Central memory CD8-positive, alpha-beta T cell (primary cell): ENCODE results near the gene RUNX3.

ENCODE experiments used
- ATAC-seq: fragments of 150-1000 bp; cut with Tn5 transposase; replicated peaks from 2 replicates; pipeline ENCODE4 v1.10.0; 2022; ENCODE audit warnings: mild to moderate bottlenecking, moderate FRiP score, moderate number of reproducible peaks; ENCODE audit not compliant: poor library complexity, severe bottlenecking; ENCODE audit errors: extremely low read depth
- DNase-seq, 2 donors: peaks; one replicate each; pipeline ENCODE4 v3.0.0; 2021; ENCODE audit warnings: low spot score in 2 of 2
- H3K27ac Mint-ChIP-seq: one replicate; pipeline ENCODE4 v1.8.0; 2022; ENCODE audit warnings: low read depth, mild to moderate bottlenecking, moderate library complexity, mixed read lengths
- H3K27me3 Mint-ChIP-seq: one replicate; pipeline ENCODE4 v1.8.0; 2022; ENCODE audit warnings: mixed read lengths
- H3K36me3 Mint-ChIP-seq: one replicate; pipeline ENCODE4 v1.8.0; 2022; ENCODE audit warnings: mild to moderate bottlenecking, moderate library complexity, mixed read lengths; ENCODE audit not compliant: insufficient read depth
- H3K4me1 Mint-ChIP-seq: one replicate; pipeline ENCODE4 v1.8.0; 2022; ENCODE audit warnings: mixed read lengths
- H3K4me3 Mint-ChIP-seq: one replicate; pipeline ENCODE4 v1.8.0; 2022; ENCODE audit warnings: mild to moderate bottlenecking, moderate library complexity, mixed read lengths
- H3K9me3 Mint-ChIP-seq: one replicate; pipeline ENCODE4 v1.8.0; 2022; ENCODE audit warnings: mixed read lengths

Gene RUNX3

DNA sequence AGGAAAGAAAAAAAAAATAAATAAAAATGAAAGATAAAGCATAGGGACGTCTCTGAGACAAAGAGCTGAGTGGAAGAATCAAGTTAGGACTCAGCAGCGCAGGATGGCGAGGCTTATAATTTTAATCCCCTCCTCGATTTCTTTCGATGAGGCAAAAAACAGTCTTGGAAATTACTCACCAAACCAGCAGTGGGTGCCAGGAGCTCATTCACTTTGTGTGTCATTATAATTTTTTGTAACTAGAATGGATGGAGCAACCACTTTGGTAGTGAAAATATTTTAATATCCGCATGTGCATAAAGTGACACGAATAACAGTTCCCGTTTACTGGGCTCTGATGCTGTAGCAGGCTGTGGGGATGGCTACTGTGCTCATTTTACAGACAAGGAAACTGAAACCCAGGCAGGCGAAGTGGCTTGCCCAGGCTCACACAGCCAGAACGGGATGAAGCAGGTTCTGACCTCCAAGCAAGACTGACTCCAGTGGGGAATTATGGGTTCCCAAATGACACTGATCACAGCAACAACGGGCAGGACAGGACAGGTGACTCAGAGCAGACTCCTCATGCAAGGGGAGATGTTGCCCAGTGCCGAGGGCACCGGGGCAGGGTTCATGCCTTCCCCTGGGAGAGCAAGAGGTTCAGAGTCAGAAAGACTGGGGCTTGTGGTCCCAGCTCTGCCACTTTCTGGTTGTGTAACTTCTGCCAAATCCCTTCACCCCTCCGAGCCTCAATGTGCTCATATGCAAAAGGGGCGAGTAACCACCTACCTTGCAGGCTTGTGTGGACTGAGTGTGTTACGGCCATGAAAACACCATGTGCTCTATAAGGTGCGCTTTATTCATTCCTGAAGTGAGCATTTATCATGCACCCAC is 63.6 kb downstream of the RUNX3 start:
- Mint-ChIP-seq H3K27me3 (no peaks in the 10 kb centered on the region), H3K4me1 (peaks cover 35% of the 10 kb centered on the region), H3K9me3 (no peaks in the 10 kb centered on the region), H3K36me3 (peaks cover 2% of the 10 kb centered on the region), H3K27ac (peak overlapping the region; percentile 74), H3K4me3 (no peak overlapping the region)
- peak in 1 of 2 donors; percentile 8 for DNase-seq
- ATAC-seq: no peak

DNA sequence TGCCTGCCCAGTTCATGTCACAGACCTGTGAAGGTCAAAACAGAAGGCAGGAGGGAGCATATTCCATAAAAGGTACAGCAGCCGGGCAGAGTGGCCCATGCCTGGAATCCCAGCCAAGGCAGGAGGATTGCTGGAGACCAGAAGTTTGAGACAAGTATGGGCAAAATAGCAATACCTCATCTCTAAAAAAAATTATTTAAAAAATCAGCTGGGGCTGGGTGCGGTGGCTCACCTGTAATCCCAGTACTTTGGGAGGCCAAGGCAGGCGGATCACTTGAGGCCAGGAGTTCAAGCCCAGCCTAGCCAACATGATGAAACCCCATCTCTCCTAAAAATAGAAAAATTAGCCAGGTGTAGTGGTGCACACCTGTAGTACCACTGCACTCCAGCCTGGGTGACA is 64.5 kb downstream of the RUNX3 start:
- H3K4me1 Mint-ChIP-seq: peaks cover 28% of the 10 kb centered on the region
- DNase-seq: no peak
- no peak overlapping the region for H3K4me3 Mint-ChIP-seq
- no peaks in the 10 kb centered on the region for H3K9me3 Mint-ChIP-seq
- H3K27ac Mint-ChIP-seq: peak overlapping the region; percentile 74
- peaks cover 2% of the 10 kb centered on the region for H3K36me3 Mint-ChIP-seq
- no peaks in the 10 kb centered on the region for H3K27me3 Mint-ChIP-seq
- ATAC-seq: no peak

DNA sequence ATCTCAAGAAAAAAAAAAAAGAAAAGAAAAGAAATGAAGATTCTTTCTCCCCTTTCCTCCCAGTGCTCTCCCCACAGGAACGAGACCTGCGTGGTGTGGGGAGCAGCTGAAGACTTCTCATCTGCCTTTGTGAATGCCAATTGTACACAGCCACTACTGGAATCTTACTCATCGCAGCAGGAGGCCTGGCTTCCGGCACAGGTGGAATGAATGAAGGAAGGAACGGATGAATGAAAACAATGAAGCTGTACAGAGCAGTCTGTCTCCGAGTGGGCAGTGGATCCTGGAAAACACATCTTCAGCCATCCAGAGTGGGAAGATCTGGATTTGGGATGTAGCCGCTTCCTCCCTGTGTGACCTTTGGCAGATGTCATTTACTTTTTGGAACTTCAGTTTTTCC is 64.9 kb downstream of the RUNX3 start:
- H3K36me3 Mint-ChIP-seq: peaks cover 2% of the 10 kb centered on the region
- H3K9me3 Mint-ChIP-seq: no peaks in the 10 kb centered on the region
- ATAC-seq (no peak), DNase-seq (no peak)
- H3K27me3 Mint-ChIP-seq: no peaks in the 10 kb centered on the region
- no peak overlapping the region for H3K4me3 Mint-ChIP-seq
- H3K4me1 Mint-ChIP-seq: peaks cover 28% of the 10 kb centered on the region
- no peak overlapping the region for H3K27ac Mint-ChIP-seq

DNA sequence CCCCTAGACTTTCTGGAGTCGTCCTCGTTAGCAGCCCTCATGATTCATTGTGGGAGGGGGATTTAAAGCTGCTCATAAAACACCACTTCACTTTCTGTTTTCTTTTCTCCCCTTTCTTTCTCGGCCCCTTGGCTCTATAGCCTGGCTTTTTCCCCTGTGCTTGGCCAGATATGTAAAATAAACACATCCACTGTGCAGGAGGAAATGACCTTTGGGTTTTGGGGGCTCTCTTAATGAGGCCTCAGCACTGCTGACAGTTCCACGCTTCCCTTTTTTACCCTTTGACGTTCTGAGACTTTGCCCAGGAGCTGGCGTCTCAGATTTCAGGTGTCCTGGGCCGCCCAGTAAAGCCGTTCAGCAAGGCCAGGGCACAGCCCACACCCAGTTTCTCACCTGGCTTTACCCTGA is 65.7 kb downstream of the RUNX3 start:
- ATAC-seq (no peak), DNase-seq (peak in 1 of 2 donors; percentile 3)
- Mint-ChIP-seq H3K9me3 (no peaks in the 10 kb centered on the region), H3K4me1 (peaks cover 28% of the 10 kb centered on the region), H3K4me3 (no peak overlapping the region), H3K27ac (no peak overlapping the region), H3K36me3 (peaks cover 2% of the 10 kb centered on the region), H3K27me3 (no peaks in the 10 kb centered on the region)

DNA sequence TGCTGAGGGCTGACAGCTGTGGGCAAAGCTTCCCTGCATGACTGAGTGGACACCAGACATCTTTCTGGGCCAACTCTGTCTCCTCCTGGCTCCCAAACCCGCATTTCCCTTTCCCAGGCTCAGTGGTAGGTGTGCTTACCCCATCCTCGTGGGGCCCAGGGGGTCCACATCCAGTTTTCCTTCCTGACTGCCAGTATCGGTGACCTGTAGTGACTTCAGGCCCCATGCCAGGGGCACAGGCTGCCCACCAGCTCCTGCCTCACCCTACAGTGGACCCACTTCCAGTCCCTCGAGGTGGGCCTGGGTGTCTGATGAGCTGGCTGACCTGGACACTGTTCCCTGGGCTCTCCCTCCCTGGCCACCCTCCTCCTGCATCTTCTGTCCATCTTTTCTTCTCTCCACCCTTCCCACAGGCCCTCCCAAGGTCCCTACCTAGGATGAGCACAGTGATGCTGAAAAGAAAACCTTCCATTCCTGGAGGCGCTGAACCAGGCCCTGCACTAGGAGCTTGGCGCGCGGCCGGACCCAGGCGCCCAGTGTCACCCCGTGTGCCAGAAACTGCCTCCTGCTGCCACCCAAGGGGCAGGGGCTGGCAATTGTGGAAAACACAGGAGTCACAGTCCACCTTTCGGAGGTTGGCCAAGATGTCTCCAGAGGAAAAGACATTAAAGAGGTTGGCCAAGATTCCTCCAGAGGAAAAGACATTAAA is 67.1 kb downstream of the RUNX3 start:
- Mint-ChIP-seq H3K27me3 (no peaks in the 10 kb centered on the region), H3K4me3 (no peak overlapping the region), H3K27ac (peak overlapping the region; percentile 29), H3K9me3 (no peaks in the 10 kb centered on the region), H3K36me3 (peaks cover 2% of the 10 kb centered on the region), H3K4me1 (peaks cover 29% of the 10 kb centered on the region)
- DNase-seq (peak in 1 of 2 donors; percentile 4), ATAC-seq (no peak)

DNA sequence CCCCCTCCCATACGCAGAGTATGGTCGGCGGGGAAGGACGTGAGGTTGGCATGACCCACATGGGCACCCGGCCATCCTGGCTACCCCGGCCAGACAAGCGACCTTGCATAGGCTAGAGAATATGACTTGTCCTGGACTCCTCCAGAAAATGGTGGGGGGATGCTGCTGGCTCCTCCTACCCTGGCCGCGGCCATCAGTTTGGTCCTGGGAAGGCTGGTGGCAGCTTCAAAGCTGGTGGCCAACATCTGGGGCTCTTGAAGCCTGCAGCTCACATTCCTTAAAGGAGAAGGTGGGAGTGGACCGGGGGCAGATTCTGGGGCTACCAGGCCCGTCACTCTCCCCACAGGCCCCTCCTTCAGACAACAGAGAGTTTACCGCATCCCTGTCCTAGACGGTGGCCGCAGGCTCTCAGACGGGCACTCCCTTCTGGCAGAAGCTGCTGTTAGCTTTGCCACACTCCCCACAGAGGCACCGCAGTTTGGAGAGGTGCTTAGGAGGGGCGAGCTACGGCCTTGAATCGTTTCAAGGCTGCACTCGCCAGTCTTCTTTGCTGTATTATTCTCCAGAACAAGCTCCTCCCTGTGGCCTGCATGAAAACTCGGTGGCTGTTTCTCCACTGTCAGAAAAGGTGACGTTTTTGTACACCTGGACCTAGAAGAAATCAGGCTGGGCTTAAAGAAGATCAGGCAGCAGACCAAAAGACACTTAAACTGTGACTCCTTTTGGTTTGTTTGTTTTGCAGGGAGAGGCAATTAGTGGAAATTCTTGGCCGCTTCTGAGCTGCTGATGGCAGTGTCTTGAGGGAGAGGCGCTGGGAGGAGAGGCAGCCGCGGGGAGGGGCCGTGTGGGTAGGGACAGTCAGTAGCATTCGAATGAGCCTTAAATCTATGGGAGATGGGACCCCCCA is 68.0 kb downstream of the RUNX3 start:
- no peak for ATAC-seq
- H3K27ac Mint-ChIP-seq: no peak overlapping the region
- peaks cover 31% of the 10 kb centered on the region for H3K4me1 Mint-ChIP-seq
- DNase-seq: peak in 1 of 2 donors; percentile 2
- H3K36me3 Mint-ChIP-seq: peaks cover 2% of the 10 kb centered on the region
- H3K27me3 Mint-ChIP-seq: no peaks in the 10 kb centered on the region
- no peak overlapping the region for H3K4me3 Mint-ChIP-seq
- no peaks in the 10 kb centered on the region for H3K9me3 Mint-ChIP-seq

DNA sequence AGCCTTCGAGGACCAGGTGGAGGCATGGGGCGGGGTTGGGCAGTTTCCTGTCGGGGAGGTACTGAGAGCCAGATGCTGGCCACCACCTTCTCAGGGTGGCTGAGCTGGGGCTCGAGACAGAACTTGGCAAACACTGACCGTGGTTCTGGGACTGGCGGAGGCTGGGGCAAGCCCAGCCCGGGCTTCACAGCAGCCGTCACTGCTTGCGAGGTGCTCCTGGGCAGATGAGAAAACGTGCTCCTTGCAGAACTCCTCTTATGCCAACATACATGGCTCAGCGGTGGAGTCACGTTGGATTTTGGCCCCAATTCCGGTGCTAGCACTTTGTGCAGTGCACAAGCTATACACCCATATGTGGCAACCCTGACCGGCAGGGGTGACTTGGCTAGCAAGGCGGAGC is 69.2 kb downstream of the RUNX3 start:
- peaks cover 42% of the 10 kb centered on the region for H3K4me1 Mint-ChIP-seq
- peaks cover 2% of the 10 kb centered on the region for H3K36me3 Mint-ChIP-seq
- ATAC-seq: no peak

DNA sequence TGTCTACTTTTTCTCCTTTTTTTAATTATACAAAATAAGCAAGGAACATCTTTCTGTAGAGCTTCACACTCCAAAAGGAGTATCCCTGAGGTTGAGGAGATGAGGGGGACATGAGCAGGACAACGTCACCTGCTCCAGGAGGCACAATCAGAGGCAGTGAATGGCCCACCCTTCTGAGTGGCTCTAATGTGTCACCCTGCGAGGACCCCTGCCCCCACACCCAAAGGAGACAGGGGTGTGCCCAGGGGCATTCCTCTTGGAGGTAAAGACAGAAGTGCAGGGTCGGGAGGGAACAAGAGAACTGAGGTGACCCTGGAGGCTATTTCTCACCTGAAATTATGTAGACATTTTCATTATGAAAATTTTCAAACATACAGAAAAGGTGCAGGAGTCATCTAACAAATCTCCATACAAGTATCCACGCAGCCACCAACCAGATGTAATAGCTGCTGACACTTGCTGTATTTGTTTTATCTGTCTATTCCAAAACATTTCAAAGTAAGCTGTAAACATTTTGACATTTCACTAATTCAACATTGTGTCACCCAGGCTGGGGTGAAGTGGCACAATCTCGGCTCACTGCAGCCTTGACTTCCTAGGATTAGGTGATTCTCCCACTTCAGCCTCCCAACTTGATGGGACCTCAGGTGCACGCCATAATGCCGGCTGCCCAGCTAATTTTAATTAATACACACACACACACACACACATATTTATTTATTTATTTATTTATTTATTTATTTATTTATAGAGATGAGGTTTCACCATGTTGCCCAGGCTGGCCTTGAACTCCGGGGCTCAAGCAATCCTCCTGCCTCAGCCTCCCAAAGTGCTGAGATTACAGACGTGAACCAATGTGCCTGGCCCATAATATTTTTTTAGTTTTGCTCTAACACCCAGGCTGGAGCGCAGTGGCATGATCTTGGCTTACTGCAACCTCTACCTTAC is 70.7 kb downstream of the RUNX3 start:
- Mint-ChIP-seq H3K36me3 (peaks cover 2% of the 10 kb centered on the region), H3K27ac (no peak overlapping the region), H3K9me3 (no peaks in the 10 kb centered on the region), H3K4me1 (peaks cover 49% of the 10 kb centered on the region), H3K27me3 (no peaks in the 10 kb centered on the region), H3K4me3 (no peak overlapping the region)
- DNase-seq: no peak
- ATAC-seq: no peak

More for the DNA sequence above, 69.2 kb downstream of the RUNX3 start:
- H3K4me3 Mint-ChIP-seq: no peak overlapping the region
- H3K27ac Mint-ChIP-seq: no peak overlapping the region
- H3K27me3 Mint-ChIP-seq: no peaks in the 10 kb centered on the region
- no peaks in the 10 kb centered on the region for H3K9me3 Mint-ChIP-seq
- DNase-seq: no peak

DNA sequence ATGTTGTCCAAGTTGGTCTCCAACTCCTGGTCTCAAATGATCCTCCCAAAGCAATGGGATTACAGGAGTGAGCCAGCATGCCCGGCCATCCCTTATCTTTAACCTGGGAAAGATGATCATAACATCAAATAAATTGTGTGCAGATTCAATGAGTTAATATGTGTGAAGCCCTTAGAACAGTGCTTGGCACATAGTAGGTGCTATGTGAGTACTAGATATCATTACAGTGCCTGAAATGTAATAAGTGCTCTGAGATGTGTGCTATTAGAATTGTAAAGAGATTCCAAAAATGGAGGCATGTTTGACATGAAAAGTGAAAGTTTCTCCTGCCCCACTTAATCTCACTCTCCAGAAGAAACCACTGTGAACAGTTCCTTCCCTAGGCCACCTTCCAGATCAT is 71.8 kb downstream of the RUNX3 start:
- DNase-seq: no peak
- peak overlapping the region; percentile 78 for H3K4me3 Mint-ChIP-seq

DNA sequence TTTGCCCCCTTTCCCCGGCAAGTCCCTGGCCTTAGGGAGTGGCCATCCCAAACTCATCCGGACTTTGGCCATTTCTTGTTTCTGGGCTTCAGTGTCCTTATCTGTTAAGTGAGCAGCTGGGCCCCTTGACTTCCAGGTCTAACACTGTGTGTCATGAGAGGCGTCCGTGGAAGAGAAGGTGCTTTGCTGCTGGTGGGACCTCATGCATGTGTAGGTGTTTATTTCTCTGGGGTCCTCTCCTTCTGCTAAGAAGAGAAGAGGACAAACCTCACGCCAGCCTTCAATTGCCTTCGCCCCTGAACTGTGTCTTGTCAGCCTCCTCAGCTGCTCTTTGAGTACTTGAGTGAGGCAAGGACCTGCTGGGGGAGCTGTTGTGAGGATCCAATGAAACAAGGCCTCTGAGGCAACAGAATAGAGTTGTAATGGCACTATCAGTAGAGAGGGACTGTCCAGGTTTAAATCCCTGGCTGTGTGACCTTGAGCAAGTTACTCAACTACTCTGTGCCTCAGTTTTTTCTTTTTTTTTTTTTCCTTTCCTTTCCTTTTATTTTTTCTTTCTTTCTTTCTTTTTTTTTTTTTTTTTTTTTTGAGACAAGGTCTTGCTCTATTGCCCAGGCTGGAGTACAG is 72.5 kb downstream of the RUNX3 start:
- DNase-seq (no peak), ATAC-seq (peak; percentile 77)
- Mint-ChIP-seq H3K36me3 (no peaks in the 10 kb centered on the region), H3K4me3 (peak overlapping the region; percentile 78), H3K9me3 (no peaks in the 10 kb centered on the region), H3K27me3 (no peaks in the 10 kb centered on the region), H3K4me1 (peaks cover 44% of the 10 kb centered on the region), H3K27ac (peak overlapping the region; percentile 86)

More for the DNA sequence above, 71.8 kb downstream of the RUNX3 start:
- Mint-ChIP-seq H3K27me3 (no peaks in the 10 kb centered on the region), H3K36me3 (peaks cover 2% of the 10 kb centered on the region), H3K4me1 (peaks cover 45% of the 10 kb centered on the region), H3K9me3 (no peaks in the 10 kb centered on the region), H3K27ac (peak overlapping the region; percentile 86)
- ATAC-seq: no peak

DNA sequence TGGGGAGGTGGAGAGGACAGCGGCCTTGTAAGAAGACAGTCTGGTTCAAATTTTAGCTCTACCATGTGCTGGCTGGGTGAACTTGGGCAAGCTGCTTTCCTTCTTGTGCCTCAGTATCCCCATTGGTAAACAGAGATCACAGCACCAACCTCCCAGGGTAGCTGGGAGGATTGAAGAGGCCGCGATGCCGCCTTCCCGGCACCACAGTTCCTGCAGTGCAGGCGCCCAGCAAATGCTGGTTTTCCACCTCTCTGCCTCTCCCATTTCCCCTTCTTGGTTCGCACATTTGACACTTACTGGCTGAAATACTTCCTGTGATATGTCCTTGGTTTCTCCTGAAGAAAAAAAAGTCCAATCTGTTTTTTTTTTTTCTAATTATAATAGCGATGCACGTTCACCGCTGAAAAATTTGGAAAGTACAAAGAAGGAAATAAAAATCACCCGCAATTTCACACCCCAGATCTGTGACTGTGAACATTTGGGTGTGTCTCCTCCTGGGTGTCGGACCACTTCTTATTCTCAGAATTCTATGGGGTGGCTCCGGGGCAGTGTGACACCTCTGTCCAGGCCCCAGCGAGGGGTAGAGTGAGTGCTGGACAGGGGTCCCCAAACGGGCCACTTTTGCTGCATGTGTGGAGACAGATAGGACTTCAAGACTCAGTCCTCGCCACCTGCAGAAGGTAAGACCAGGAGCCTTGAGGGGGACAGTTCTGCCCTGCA is 73.1 kb downstream of the RUNX3 start:
- Mint-ChIP-seq H3K4me1 (peaks cover 51% of the 10 kb centered on the region), H3K36me3 (no peaks in the 10 kb centered on the region), H3K27ac (peak overlapping the region; percentile 86), H3K4me3 (peak overlapping the region; percentile 78), H3K27me3 (no peaks in the 10 kb centered on the region), H3K9me3 (no peaks in the 10 kb centered on the region)
- DNase-seq (no peak), ATAC-seq (peak; percentile 76)
